Stimulated activated CD4-positive, alpha-beta T cell treated with anti-CD3 and anti-CD28 coated beads, Interleukin-12 subunit alpha, Interleukin-12 subunit beta, amount 100 ng/mL, for 4 hours (primary cell): ENCODE results near the gene GRK1.

ENCODE experiments used
- DNase-seq: peaks from one replicate; pipeline ENCODE4 v3.0.0-alpha.2; 2020

The GRK1 gene

GRCh38 chr13:113633485-113633873, 33.5 kb upstream of the GRK1 start:
- DNase-seq = no peak

- DNase-seq = no peak
These were observed 32.6 kb upstream of the GRK1 start for GRCh38 chr13:113634279-113635047.

GRCh38 chr13:113635048-113635420, 32.0 kb upstream of the GRK1 start:
- no peak for DNase-seq

GRCh38 chr13:113635709-113636108, 31.3 kb upstream of the GRK1 start:
- DNase-seq = no peak

- no peak for DNase-seq
These were observed 30.6 kb upstream of the GRK1 start for GRCh38 chr13:113636266-113636963.

- no peak for DNase-seq
These were observed 29.5 kb upstream of the GRK1 start for GRCh38 chr13:113637262-113638160.

GRCh38 chr13:113638173-113638746, 28.8 kb upstream of the GRK1 start:
- DNase-seq = no peak

- DNase-seq = no peak
These were observed 28.2 kb upstream of the GRK1 start for GRCh38 chr13:113638806-113639205.

GRCh38 chr13:113639616-113640262, 27.3 kb upstream of the GRK1 start:
- no peak for DNase-seq

GRCh38 chr13:113641426-113641825, 25.6 kb upstream of the GRK1 start:
- no peak for DNase-seq

GRCh38 chr13:113642563-113642962, 24.5 kb upstream of the GRK1 start:
- no peak for DNase-seq

GRCh38 chr13:113643593-113643992, 23.4 kb upstream of the GRK1 start:
- no peak for DNase-seq

- no peak for DNase-seq
These were observed 22.2 kb upstream of the GRK1 start for GRCh38 chr13:113644800-113645199.

- no peak for DNase-seq
These were observed 21.7 kb upstream of the GRK1 start for GRCh38 chr13:113645329-113645728.

- DNase-seq = no peak
These were observed 20.6 kb upstream of the GRK1 start for GRCh38 chr13:113646376-113646775.

GRCh38 chr13:113646921-113647340, 20.1 kb upstream of the GRK1 start:
- no peak for DNase-seq

- no peak for DNase-seq
These were observed 19.4 kb upstream of the GRK1 start for GRCh38 chr13:113647351-113648215.

GRCh38 chr13:113648216-113648610, 18.8 kb upstream of the GRK1 start:
- no peak for DNase-seq

- no peak for DNase-seq
These were observed 17.8 kb upstream of the GRK1 start for GRCh38 chr13:113649212-113649611.

- DNase-seq = no peak
These were observed 16.7 kb upstream of the GRK1 start for GRCh38 chr13:113650275-113650674.

GRCh38 chr13:113650731-113651148, 16.3 kb upstream of the GRK1 start:
- no peak for DNase-seq
